ENCODE measurements around the gene LCLAT1.

Gene LCLAT1

DNA sequence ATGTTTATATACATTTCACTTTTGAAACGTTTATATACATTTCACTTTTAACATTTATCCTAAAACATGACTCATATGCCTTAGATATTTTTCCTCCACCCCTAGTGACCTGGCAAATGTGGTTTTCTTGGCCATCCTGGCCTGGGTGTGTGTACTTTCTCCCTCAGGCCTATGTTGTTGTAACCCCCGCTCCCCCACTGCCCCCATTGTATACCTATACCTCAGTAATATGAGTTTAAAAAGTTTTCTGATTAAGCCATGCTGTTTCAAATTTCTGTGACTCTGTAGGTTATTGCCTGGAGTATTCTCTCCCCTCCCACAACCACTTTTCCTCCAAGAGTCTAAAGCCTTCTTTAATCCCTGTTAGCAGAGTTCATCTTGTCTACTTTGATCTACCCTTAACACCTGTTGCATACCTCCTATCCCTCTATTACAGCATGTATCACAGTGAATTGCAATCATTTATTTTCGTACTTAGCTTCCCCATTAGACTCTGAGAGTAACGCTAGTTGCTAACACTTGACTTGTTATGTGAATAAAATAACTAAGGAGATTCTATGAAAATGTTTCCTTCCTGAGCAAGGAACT lies 67.9 kb downstream of the LCLAT1 start:
- TF ChIP-seq, protein P1, sequence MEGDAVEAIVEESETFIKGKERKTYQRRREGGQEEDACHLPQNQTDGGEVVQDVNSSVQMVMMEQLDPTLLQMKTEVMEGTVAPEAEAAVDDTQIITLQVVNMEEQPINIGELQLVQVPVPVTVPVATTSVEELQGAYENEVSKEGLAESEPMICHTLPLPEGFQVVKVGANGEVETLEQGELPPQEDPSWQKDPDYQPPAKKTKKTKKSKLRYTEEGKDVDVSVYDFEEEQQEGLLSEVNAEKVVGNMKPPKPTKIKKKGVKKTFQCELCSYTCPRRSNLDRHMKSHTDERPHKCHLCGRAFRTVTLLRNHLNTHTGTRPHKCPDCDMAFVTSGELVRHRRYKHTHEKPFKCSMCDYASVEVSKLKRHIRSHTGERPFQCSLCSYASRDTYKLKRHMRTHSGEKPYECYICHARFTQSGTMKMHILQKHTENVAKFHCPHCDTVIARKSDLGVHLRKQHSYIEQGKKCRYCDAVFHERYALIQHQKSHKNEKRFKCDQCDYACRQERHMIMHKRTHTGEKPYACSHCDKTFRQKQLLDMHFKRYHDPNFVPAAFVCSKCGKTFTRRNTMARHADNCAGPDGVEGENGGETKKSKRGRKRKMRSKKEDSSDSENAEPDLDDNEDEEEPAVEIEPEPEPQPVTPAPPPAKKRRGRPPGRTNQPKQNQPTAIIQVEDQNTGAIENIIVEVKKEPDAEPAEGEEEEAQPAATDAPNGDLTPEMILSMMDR (IDR thresholded peaks at IDR 0.05; ENCODE audit: extremely low read depth, insufficient read depth, missing control alignments), result no peak
- in situ Hi-C loops (cut with MboI; ENCODE audit: low pct_unique_long_range_greater_than_20kb, low sequenced_read_pairs, unreplicated experiment), result no loop called here
- no peak for DNase-seq (ENCODE audit: low spot score)

DNA sequence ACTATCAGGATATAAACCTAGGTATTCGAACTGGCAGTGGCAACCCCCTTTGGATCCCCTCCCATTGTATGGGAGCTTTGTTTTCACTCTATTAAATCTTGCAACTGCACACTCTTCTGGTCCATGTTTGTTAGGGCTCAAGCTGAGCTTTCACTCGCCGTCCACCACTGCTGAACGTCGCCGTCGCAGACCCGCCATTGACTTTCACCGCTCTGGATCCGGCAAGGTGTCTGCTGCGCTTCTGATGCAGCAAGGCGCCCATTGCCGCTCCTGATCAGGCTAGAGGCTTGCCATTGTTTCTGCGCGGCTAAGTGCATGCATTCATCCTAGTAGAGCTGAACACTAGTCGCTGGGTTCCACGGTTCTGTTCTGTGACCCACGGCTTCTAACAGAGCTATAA lies 69.1 kb downstream of the LCLAT1 start:
- TF ChIP-seq, protein P1 (IDR thresholded peaks at IDR 0.05; ENCODE audit: extremely low read depth, insufficient read depth, missing control alignments), result no peak
- DNase-seq (ENCODE audit: low spot score), result no peak
- in situ Hi-C loops (cut with MboI; ENCODE audit: low pct_unique_long_range_greater_than_20kb, low sequenced_read_pairs, unreplicated experiment), result no loop called here

DNA sequence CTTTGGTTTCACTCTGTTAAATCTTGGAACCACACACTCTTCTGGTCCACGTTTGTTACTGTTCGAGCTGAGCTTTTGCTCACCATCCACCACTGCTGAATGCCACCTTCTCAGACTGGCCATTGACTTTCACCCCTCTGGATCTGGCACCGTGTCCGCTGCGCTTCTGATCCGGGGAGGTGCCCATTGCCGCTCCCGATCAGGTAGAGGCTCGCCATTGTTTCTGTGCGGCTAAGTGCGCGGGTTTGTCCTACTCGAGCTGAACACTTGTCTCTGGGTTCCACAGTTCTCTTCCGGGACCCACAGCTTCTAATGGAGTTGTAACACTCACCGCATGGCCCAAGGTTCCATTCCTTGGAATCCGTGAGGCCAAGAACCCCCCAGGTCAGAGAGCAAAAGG lies 72.8 kb downstream of the LCLAT1 start:
- no peak for DNase-seq (ENCODE audit: low spot score)
- in situ Hi-C loops (cut with MboI; ENCODE audit: low pct_unique_long_range_greater_than_20kb, low sequenced_read_pairs, unreplicated experiment), result no loop called here
- TF ChIP-seq, protein P1 (IDR thresholded peaks at IDR 0.05; ENCODE audit: extremely low read depth, insufficient read depth, missing control alignments), result no peak

DNA sequence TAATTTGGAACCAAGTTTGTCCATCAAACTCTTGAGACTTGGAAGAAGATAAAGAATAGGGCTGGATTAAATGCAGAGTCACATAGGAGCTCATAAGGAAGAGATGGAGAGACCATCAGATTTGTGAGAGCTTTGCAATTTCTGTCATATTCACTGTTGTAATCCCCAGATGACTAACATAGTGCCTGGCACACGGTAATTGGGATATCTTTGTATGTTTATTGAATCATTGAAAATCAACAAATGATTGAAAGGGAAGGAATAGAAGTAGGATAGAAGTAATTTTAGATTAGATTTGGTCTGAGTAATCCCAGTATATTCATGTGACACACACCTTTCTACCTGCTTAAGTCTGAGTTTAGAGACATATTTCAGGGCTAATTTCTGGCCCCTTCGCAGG lies 75.4 kb downstream of the LCLAT1 start:
- TF ChIP-seq, protein P1 (IDR thresholded peaks at IDR 0.05; ENCODE audit: extremely low read depth, insufficient read depth, missing control alignments), result no peak
- DNase-seq (ENCODE audit: low spot score), result no peak
- in situ Hi-C loops (cut with MboI; ENCODE audit: low pct_unique_long_range_greater_than_20kb, low sequenced_read_pairs, unreplicated experiment), result no loop called here

DNA sequence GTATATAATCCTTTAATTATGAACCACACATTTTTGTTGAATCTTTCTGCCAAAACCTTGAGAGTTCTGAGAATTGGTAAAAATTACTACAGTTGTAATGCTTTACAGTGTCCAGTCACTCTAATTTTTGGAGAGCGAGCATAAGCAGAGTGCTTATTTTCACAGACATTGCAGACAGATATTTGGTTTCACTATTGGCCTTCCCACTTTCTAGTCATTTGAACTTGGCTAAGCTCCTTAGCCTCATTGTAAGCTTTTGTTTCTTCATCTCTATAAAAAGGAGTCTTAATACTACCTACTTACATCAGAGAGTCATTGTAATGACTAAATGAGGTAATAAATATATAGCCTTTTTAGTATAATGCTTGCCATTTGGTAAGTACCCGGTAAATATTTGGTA lies 80.4 kb downstream of the LCLAT1 start:
- no peak for DNase-seq (ENCODE audit: low spot score)
- TF ChIP-seq, protein P1 (IDR thresholded peaks at IDR 0.05; ENCODE audit: extremely low read depth, insufficient read depth, missing control alignments), result no peak
- in situ Hi-C loops (cut with MboI; ENCODE audit: low pct_unique_long_range_greater_than_20kb, low sequenced_read_pairs, unreplicated experiment), result no loop called here

DNA sequence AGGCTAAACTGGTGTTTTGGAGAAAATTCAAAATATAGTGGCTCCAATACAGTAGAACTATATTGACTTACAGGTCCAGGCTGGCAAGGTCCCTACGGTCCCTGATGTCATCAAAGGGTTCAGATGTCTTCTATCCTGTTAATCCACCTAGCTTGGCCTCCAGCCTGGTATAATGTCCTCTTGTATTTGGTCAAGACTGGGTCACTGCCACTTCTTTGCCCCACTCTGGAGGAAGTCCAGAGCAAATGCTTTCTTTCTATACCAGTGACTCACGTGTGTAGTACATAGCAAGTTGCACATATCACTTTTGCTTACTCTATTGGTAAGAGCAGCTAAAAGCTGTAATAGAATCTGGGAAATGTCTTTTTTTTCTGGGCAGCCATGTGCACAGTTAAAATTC lies 80.8 kb downstream of the LCLAT1 start:
- DNase-seq (ENCODE audit: low spot score), result no peak
- TF ChIP-seq, protein P1 (IDR thresholded peaks at IDR 0.05; ENCODE audit: extremely low read depth, insufficient read depth, missing control alignments), result no peak
- in situ Hi-C loops (cut with MboI; ENCODE audit: low pct_unique_long_range_greater_than_20kb, low sequenced_read_pairs, unreplicated experiment), result no loop called here

DNA sequence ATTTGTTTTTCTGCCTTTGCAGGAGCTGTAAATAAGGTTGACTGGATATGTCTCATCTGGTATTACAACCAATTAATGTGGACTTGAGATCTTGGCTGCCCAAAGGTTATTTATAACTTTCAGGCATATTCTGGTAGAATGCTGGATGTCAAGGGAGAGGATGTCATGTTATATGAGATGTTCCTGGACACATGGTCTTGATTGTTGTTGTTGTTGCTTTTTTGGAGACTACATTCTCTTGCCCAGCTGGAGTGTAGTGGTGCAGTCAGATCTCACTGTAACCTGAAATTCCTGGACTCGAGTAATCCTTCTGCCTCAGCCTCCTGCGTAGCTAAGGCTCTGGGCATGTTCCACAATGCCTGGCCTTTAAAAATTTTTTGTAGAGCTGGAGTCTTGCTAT lies 83.3 kb downstream of the LCLAT1 start:
- DNase-seq (ENCODE audit: low spot score), result no peak
- TF ChIP-seq, protein P1 (IDR thresholded peaks at IDR 0.05; ENCODE audit: extremely low read depth, insufficient read depth, missing control alignments), result no peak
- in situ Hi-C loops (cut with MboI; ENCODE audit: low pct_unique_long_range_greater_than_20kb, low sequenced_read_pairs, unreplicated experiment), result no loop called here

All from GM13977 (cell line).